AG04450 (cell line): ENCODE results near the gene MCM3AP. TPM values are rescaled to one million over a fixed set of nuclear protein-coding genes. Genes with fewer than 3 reads are reported as not detected.

ENCODE experiments used
- CTCF ChIA-PET: fragments of 300-600, 350-600 bp; formaldehyde crosslinking; extraction: SDS; loops from one replicate; lab custom pipeline; 2022; ENCODE audit warnings: antibody characterized with exemption, inconsistent platforms; lab: Charles Lee
- POLR2A ChIA-PET: fragments of 350-600 bp; formaldehyde crosslinking; extraction: SDS; loops from one replicate; lab custom pipeline; 2021; ENCODE audit warnings: antibody characterized with exemption, inconsistent platforms; lab: Yijun Ruan, JAX
- DNase-seq: peaks from one replicate; pipeline ENCODE4 v3.0.0-alpha.2; 2011; ENCODE audit warnings: low read depth, low spot score
- H3K27ac ChIP-seq: one replicate; pipeline ENCODE4 v1.5.1; 2012; ENCODE audit warnings: low read depth, low read length, control low read depth
- H3K27me3 ChIP-seq: one replicate; pipeline ENCODE4 v1.6.0; 2012; ENCODE audit warnings: low read length; ENCODE audit not compliant: control insufficient read depth, insufficient read depth
- H3K4me3 ChIP-seq: 2 replicates; pipeline ENCODE4 v1.5.1; 2011; ENCODE audit warnings: mild to moderate bottlenecking, low read depth, low read length, control low read depth
- H3K9me3 ChIP-seq: 2 replicates; pipeline ENCODE4 v1.5.1; 2012; ENCODE audit warnings: low read length; ENCODE audit not compliant: control insufficient read depth, insufficient read depth
- CTCF ChIP-seq: IDR thresholded peaks from 2 replicates; pipeline ENCODE4 v1.5.1; 2011; ENCODE audit warnings: low read depth, low read length, control low read depth, inconsistent platforms
- polyA plus RNA-seq: library from polyadenylated mRNA; depleted of rRNA; stranded (reverse); fragments of >200 nt; gene quantifications from 2 replicates; pipeline ENCODE4 v1.2.3, GENCODE V29; 2011

Gene MCM3AP
- polyA plus RNA-seq, 1 experiment: 43.7 TPM

- Histone ChIP-seq H3K9me3 (no peaks in the 10 kb centered on the region), H3K4me3 (no peak overlapping the region), H3K27me3 (no peaks in the 10 kb centered on the region), H3K27ac (no peak overlapping the region)
- POLR2A ChIA-PET: interaction anchor here (0.6 kb wide), 1 partner anchor 31 kb away, joined by 3 read pairs; no protein-coding TSS in a partner anchor
- no peak for DNase-seq
- TF ChIP-seq CTCF: no peak
- CTCF ChIA-PET: no interaction called here
These were observed 29.6 kb downstream of the MCM3AP start for GRCh38 chr21:46255758-46256337.

GRCh38 chr21:46255166-46255565 lies 30.2 kb downstream of the MCM3AP start:
- no peak for TF ChIP-seq CTCF
- Histone ChIP-seq H3K4me3 (no peak overlapping the region), H3K27ac (no peak overlapping the region), H3K27me3 (no peaks in the 10 kb centered on the region), H3K9me3 (no peaks in the 10 kb centered on the region)
- no peak for DNase-seq
- ChIA-PET POLR2A (no interaction called here), CTCF (no interaction called here)

GRCh38 chr21:46254208-46254975 lies 31.0 kb downstream of the MCM3AP start:
- no peaks in the 10 kb centered on the region for H3K9me3 ChIP-seq
- H3K27ac ChIP-seq: no peak overlapping the region
- no peak for TF ChIP-seq CTCF
- CTCF ChIA-PET: interaction anchor here (1.6 kb wide), 1 partner anchor 101 kb away, joined by 5 read pairs; no protein-coding TSS in a partner anchor
- H3K4me3 ChIP-seq: no peak overlapping the region
- no peak for DNase-seq
- POLR2A ChIA-PET: no interaction called here
- H3K27me3 ChIP-seq: no peaks in the 10 kb centered on the region

- no peak for TF ChIP-seq CTCF
- Histone ChIP-seq H3K27me3 (no peaks in the 10 kb centered on the region), H3K9me3 (no peaks in the 10 kb centered on the region), H3K27ac (no peak overlapping the region), H3K4me3 (no peak overlapping the region)
- no peak for DNase-seq
- ChIA-PET CTCF (interaction anchor here (1.6 kb wide), 2 partner anchors 101 to 110 kb away, joined by 5 to 8 read pairs; no protein-coding TSS in a partner anchor), POLR2A (no interaction called here)
These were observed 31.7 kb downstream of the MCM3AP start for GRCh38 chr21:46253610-46254124.

- Histone ChIP-seq H3K27ac (no peak overlapping the region), H3K4me3 (no peak overlapping the region), H3K9me3 (no peaks in the 10 kb centered on the region), H3K27me3 (no peaks in the 10 kb centered on the region)
- DNase-seq: no peak
- TF ChIP-seq CTCF: no peak
- POLR2A ChIA-PET: no interaction called here
- CTCF ChIA-PET: interaction anchor here (1.6 kb wide), 1 partner anchor 109 kb away, joined by 8 read pairs; no protein-coding TSS in a partner anchor
These were observed 32.6 kb downstream of the MCM3AP start for GRCh38 chr21:46252840-46253239.
